ENCODE measurements around the gene RAB6D.
A peak's percentile ranks its signal among the peaks of the same experiment; 100 is the strongest.
"Not testable (repeated sequence)": the region's sequence is repeated elsewhere in the genome, so short reads cannot be mapped to it uniquely, and the experiment has no call there.

The RAB6D gene

DNA sequence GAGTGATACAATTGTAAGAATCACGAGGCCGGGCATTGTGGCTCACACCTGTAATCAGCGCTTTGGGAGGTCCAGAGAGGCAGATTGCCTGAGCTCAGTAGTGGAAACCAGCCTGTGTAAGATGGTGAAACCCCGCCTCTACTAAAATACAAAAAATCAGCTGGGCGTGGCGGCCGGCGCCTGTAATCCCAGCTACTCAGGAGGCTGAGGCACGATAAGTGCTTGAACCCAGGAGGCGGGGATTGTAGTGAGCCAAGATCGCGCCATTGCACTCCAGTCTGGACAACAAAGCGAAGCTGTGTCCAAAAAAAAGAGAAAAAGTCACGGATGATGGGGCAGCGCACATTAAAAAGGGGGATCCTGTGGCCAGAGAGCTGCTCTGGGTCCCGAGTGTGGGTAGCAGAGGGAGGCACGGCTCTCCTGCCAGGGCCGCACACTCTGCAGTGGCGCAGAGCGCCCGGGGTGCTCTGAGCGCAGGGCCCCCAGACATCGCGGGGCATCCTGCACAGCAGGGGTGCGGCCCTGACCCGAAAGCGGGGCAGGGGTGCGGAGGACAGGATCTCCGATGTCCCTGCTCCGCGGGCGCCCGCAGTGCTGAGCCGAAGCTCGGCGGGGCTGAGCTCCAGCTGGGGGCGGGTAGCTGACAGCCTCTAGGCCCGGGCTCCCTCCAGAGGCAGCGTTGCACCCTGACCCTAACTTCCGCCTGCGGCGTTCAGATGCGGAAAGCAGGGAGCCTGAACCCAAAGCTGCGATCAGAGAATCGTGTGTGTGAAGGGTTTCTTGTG, 30.4 kb upstream of the RAB6D start:
- no peak for DNase-seq (ENCODE audit: low read depth)
- peak overlapping the region; percentile 50 for H3K4me3 ChIP-seq (ENCODE audit: low read length)
- H3K9me3 ChIP-seq (ENCODE audit: control insufficient read depth, low read length) = no peaks in the 10 kb centered on the region
- peaks cover 4% of the 10 kb centered on the region for H3K27me3 ChIP-seq (replicated peaks; ENCODE audit: control insufficient read depth, insufficient read depth, low read length)
- H3K36me3 ChIP-seq (ENCODE audit: control insufficient read depth, insufficient read depth, low read length, severe bottlenecking) = no peaks in the 10 kb centered on the region
- H3K9ac ChIP-seq (ENCODE audit: low read length) = no peak overlapping the region
- H3K4me1 ChIP-seq (ENCODE audit: control insufficient read depth, insufficient read depth, low read length) = no peaks in the 10 kb centered on the region

DNA sequence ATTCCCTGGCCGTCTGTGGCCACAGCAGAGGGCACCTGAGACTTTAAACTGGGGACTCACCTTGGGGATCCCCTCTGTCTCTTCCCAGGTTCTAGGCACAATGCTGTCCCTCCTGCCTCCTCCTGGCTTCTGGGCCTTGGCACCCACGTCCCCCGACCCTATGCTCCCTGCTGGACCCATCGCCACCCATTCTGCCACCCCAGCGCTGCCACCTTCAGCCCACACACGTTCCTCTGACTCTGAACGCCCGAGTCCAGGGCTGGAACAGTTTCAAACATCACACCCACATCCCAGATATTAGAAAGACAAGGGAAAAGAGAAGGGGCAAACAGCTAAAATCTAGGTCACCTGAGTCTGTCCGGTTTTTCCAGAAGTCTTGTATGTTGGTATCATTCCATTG, 28.0 kb upstream of the RAB6D start:
- not testable (repeated sequence) for H3K36me3 ChIP-seq (ENCODE audit: control insufficient read depth, insufficient read depth, low read length, severe bottlenecking); H3K9me3 ChIP-seq (ENCODE audit: control insufficient read depth, low read length); H3K4me3 ChIP-seq (ENCODE audit: low read length); DNase-seq (ENCODE audit: low read depth); H3K9ac ChIP-seq (ENCODE audit: low read length); H3K4me1 ChIP-seq (ENCODE audit: control insufficient read depth, insufficient read depth, low read length); H3K27me3 ChIP-seq (replicated peaks; ENCODE audit: control insufficient read depth, insufficient read depth, low read length)

DNA sequence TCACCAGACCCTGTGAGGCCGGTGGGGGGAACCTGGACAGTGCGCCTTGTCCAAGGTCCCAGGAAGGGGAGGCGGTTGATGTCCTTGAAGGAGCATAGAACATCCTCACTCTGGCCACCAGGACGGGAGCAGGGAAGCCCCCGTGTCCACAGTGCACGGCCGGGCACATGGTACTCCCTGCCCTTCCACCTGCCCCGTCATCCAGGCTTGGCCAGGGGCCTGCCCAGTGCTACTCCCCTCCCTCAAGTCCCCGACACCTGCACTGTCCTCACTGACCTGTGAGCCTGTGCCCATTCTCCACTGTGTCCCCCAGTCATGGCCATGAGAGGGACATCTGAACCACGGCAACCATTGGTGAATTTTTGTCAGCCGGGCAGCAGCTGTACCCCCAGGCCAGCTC, 27.5 kb upstream of the RAB6D start:
- H3K36me3 ChIP-seq (ENCODE audit: control insufficient read depth, insufficient read depth, low read length, severe bottlenecking); H3K9me3 ChIP-seq (ENCODE audit: control insufficient read depth, low read length); H3K4me3 ChIP-seq (ENCODE audit: low read length); H3K4me1 ChIP-seq (ENCODE audit: control insufficient read depth, insufficient read depth, low read length); H3K9ac ChIP-seq (ENCODE audit: low read length); DNase-seq (ENCODE audit: low read depth); H3K27me3 ChIP-seq (replicated peaks; ENCODE audit: control insufficient read depth, insufficient read depth, low read length): not testable (repeated sequence)

DNA sequence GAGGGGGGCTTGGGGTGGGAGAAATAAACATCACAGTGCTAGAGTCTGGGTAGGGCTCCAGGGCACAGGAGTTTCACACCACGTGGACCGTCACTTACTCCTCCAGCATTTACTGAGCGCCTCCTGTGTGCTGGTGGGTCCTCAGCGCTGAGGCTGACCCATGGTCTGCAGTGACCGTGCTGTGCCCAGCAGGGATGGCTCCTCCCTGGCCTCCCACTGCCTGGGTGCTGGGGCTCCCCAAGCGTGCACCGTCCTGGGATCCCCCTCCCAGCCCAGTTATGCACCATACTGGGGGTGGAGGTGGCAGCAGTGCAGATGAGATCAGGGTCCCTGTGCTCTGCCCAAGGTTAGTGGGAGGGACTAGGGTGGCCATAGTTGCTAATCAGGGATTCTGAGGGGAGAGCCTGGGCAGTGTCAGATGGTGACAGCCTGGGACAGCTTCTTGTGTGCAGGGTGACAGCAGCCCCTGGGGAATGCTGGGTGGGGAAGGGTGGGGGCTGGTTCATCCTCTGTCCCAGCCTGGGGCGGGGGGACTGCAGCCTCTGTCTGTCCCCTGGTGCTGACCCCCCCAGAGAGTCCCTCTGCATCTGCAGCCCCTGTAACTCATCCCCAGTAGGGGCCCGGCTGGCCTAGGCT, 26.6 kb upstream of the RAB6D start:
- H3K4me1 ChIP-seq (ENCODE audit: control insufficient read depth, insufficient read depth, low read length); H3K9me3 ChIP-seq (ENCODE audit: control insufficient read depth, low read length); H3K36me3 ChIP-seq (ENCODE audit: control insufficient read depth, insufficient read depth, low read length, severe bottlenecking); DNase-seq (ENCODE audit: low read depth); H3K27me3 ChIP-seq (replicated peaks; ENCODE audit: control insufficient read depth, insufficient read depth, low read length); H3K4me3 ChIP-seq (ENCODE audit: low read length); H3K9ac ChIP-seq (ENCODE audit: low read length): not testable (repeated sequence)

DNA sequence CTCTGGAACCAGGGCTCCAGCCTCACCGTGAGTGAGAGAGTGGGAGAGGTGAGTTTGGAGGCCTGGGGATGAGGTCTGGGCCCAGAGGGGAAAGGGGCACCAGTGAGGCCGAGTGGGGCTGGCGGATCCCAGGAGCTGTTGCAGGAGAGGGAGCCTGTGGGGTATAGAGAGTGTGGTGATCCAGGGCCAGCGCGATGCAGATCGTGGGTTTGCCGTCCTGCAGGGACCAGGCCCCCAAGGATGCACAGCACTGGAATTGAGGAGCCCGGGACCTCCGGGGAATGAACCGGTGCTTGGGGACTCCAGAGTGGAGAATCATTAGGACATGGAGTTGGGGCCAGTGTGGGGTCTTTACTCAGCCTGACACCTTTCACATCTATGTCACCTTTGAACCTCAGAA, 25.7 kb upstream of the RAB6D start:
- Histone ChIP-seq H3K4me1 (ENCODE audit: control insufficient read depth, insufficient read depth, low read length) (no peaks in the 10 kb centered on the region), H3K9ac (ENCODE audit: low read length) (no peak overlapping the region)
- DNase-seq (ENCODE audit: low read depth) = no peak

DNA sequence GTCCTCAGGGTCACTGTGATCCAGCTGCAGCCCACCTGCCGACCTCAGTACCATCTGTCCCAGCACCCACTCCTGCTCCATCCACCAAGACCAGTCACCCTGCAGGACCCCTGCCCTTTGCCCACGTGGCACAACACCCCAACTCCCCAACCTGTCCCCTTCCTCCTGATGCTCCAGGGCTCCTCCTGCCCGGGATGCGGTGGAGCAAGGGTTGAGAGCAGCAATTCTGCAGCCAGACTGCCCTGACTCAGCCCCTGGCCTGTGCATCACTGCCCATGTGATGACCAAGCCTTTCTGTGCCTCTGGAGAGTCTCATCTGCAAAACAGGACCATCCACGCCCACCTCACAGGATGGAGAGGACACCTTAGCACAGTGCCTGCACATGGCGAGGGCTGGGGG, 24.9 kb upstream of the RAB6D start:
- not testable (repeated sequence) for H3K9me3 ChIP-seq (ENCODE audit: control insufficient read depth, low read length); H3K9ac ChIP-seq (ENCODE audit: low read length); DNase-seq (ENCODE audit: low read depth); H3K4me1 ChIP-seq (ENCODE audit: control insufficient read depth, insufficient read depth, low read length); H3K4me3 ChIP-seq (ENCODE audit: low read length); H3K27me3 ChIP-seq (replicated peaks; ENCODE audit: control insufficient read depth, insufficient read depth, low read length); H3K36me3 ChIP-seq (ENCODE audit: control insufficient read depth, insufficient read depth, low read length, severe bottlenecking)

More for the DNA sequence above, 25.7 kb upstream of the RAB6D start:
- no peaks in the 10 kb centered on the region for H3K36me3 ChIP-seq (ENCODE audit: control insufficient read depth, insufficient read depth, low read length, severe bottlenecking)
- no peaks in the 10 kb centered on the region for H3K27me3 ChIP-seq (replicated peaks; ENCODE audit: control insufficient read depth, insufficient read depth, low read length)
- no peak overlapping the region for H3K4me3 ChIP-seq (ENCODE audit: low read length)
- no peaks in the 10 kb centered on the region for H3K9me3 ChIP-seq (ENCODE audit: control insufficient read depth, low read length)

DNA sequence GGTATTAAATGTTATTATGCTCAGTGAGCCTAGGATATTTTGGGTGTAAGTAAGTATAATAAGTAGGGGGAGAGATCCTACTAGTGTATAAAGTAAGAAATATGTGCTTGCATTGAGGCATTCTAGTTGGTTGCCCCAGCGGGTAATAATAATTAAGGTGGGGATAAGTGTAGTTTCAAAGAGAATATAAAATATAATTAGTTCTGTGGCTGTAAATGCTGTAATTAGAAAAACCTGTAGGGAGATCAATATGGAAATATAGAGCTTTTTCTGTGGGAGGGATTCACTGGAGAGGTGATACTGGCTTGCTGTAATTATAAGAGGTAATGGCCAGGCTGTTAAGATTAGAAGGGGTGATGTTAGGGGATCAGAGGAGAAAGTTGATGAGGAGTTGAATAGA, 9.1 kb upstream of the RAB6D start:
- not testable (repeated sequence) for H3K9me3 ChIP-seq (ENCODE audit: control insufficient read depth, low read length); H3K4me1 ChIP-seq (ENCODE audit: control insufficient read depth, insufficient read depth, low read length); H3K36me3 ChIP-seq (ENCODE audit: control insufficient read depth, insufficient read depth, low read length, severe bottlenecking); DNase-seq (ENCODE audit: low read depth); H3K4me3 ChIP-seq (ENCODE audit: low read length); H3K27me3 ChIP-seq (replicated peaks; ENCODE audit: control insufficient read depth, insufficient read depth, low read length); H3K9ac ChIP-seq (ENCODE audit: low read length)

DNA sequence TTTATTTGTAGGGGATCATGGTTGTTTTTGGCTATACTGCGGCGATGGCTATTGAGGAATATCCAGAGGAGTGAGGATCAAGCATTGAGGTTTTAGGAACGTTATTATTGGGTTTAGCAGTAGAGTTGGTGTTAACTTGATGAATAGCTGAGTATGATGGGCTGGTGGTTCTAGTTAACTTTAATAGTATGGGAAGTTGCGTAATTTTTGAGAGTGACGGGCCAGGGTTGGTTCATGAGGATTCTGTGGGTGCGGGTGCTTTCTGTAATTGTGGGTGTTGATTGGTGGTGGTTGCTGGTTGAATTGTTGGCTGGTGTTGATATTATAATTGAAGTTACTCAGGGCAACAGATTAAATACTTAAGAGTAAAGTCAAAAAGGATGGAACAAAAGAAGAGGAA, 6.0 kb upstream of the RAB6D start:
- peaks cover under 1% of the 10 kb centered on the region for H3K27me3 ChIP-seq (replicated peaks; ENCODE audit: control insufficient read depth, insufficient read depth, low read length)
- no peak for DNase-seq (ENCODE audit: low read depth)
- H3K9ac ChIP-seq (ENCODE audit: low read length) = no peak overlapping the region
- no peaks in the 10 kb centered on the region for H3K4me1 ChIP-seq (ENCODE audit: control insufficient read depth, insufficient read depth, low read length)
- H3K36me3 ChIP-seq (ENCODE audit: control insufficient read depth, insufficient read depth, low read length, severe bottlenecking) = no peaks in the 10 kb centered on the region
- no peaks in the 10 kb centered on the region for H3K9me3 ChIP-seq (ENCODE audit: control insufficient read depth, low read length)
- no peak overlapping the region for H3K4me3 ChIP-seq (ENCODE audit: low read length)

DNA sequence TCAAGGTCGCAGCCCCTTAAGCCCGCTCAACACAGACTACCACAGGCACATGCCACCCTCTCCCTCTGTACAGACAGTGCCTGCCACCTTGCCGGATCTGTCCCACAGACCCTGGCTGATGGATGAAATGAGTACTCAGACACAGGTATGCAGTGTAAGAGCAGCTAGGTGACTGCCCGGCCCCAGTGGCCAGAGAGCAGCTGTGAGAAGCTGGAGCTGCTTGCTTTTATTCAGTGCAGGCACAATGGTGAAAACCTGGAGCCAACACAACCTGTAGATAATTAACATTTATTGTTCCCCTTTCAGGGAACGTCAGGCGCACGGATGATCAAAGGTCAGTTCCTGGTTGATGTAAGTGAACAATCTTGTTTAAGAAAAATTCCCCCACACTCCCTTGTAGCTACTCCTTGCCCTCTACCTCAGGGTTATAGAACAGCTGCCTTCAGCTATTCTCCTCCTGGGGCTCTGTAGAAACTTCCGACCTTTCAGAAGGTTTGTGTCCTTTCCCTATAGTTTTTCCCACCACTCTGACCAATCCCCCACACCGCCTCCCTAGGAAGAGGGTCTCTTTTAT, 4.6 kb upstream of the RAB6D start:
- H3K9me3 ChIP-seq (ENCODE audit: control insufficient read depth, low read length); H3K27me3 ChIP-seq (replicated peaks; ENCODE audit: control insufficient read depth, insufficient read depth, low read length); H3K36me3 ChIP-seq (ENCODE audit: control insufficient read depth, insufficient read depth, low read length, severe bottlenecking); H3K4me1 ChIP-seq (ENCODE audit: control insufficient read depth, insufficient read depth, low read length); H3K9ac ChIP-seq (ENCODE audit: low read length); H3K4me3 ChIP-seq (ENCODE audit: low read length); DNase-seq (ENCODE audit: low read depth): not testable (repeated sequence)

DNA sequence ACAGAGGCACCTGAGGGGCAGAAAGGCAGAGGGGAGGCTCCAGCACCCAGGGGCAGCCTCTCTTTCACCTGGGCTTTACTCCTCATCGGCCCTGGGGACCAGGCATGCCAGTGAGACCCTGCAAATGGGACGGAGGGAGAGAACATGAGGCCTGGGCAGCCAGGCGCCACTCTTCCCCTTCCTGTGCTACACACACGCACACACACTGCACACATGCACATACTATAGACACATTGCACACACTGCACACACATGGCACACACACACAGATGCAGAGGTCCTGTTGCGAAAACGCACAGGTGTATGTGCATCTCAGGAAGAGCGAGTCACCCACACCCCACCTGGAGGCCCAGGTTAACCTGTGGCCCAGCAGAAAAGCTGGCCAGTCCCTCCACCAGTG, 3.4 kb upstream of the RAB6D start:
- DNase-seq (ENCODE audit: low read depth) = no peak
- H3K27me3 ChIP-seq (replicated peaks; ENCODE audit: control insufficient read depth, insufficient read depth, low read length) = peaks cover 9% of the 10 kb centered on the region
- no peak overlapping the region for H3K9ac ChIP-seq (ENCODE audit: low read length)
- H3K36me3 ChIP-seq (ENCODE audit: control insufficient read depth, insufficient read depth, low read length, severe bottlenecking) = no peaks in the 10 kb centered on the region
- no peaks in the 10 kb centered on the region for H3K9me3 ChIP-seq (ENCODE audit: control insufficient read depth, low read length)
- H3K4me3 ChIP-seq (ENCODE audit: low read length) = no peak overlapping the region
- no peaks in the 10 kb centered on the region for H3K4me1 ChIP-seq (ENCODE audit: control insufficient read depth, insufficient read depth, low read length)

DNA sequence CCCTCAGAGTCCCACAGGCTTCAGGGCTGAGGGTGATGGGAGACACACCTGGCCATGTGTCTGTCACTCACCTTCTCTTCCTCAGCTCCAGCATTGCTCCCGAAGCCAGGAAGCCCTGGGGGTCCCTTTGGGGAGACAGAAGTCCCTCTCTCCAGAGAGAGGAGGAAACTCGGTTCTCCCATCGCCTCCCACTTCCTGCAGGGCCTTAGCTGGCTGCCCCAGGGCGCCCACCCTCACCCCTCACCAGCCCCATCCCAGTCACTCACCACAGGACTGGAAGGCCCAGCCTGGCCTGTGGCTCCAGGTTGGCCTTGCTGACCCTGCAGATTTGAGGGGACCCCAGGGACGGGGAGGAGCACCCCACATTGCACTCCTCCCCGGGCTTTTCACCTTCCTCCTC, 2.7 kb upstream of the RAB6D start:
- Histone ChIP-seq H3K9ac (ENCODE audit: low read length) (no peak overlapping the region), H3K9me3 (ENCODE audit: control insufficient read depth, low read length) (no peaks in the 10 kb centered on the region), H3K27me3 (replicated peaks; ENCODE audit: control insufficient read depth, insufficient read depth, low read length) (peaks cover 9% of the 10 kb centered on the region), H3K36me3 (ENCODE audit: control insufficient read depth, insufficient read depth, low read length, severe bottlenecking) (no peaks in the 10 kb centered on the region), H3K4me1 (ENCODE audit: control insufficient read depth, insufficient read depth, low read length) (no peaks in the 10 kb centered on the region), H3K4me3 (ENCODE audit: low read length) (no peak overlapping the region)
- no peak for DNase-seq (ENCODE audit: low read depth)

Data from adipocyte (in vitro differentiated cells).